Measurements from ENCODE around the gene MPPED1. TPM values are rescaled to one million over a fixed set of nuclear protein-coding genes. Genes with fewer than 3 reads are reported as not detected.

Gene MPPED1
- total and polyA plus RNA-seq, 2 of the 13 experiments (the other 11 are each of a cell fraction or from before 2014, with no cell fraction given): 0.77 TPM; not detected in 1

DNA sequence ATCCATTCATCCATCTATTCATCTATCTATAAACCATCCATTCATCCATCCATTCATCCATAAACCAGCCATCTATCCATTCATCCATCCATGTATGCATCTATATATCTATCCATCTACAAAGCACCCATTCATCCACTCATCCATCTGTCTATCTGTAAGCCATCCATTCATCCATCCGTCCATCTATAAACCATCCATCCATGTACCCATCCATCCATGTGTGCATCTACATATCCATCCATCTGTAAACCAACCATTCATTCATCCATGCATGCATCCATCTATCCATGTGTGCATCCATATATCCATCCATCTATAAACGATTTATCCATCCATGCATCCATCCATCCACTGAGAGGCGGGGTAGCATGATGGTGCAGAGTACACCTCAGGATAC lies 58.4 kb downstream of the MPPED1 start:
- WGBS (ENCODE audit: low lambda C conversion rate): 15% methylated on average over 3 of the region's 3 CpGs
- CTCF ChIA-PET (ENCODE audit: low intra/inter-chr PET ratio, low total read pairs): no interaction called here
- Histone ChIP-seq H3K4me3 (replicated peaks in 1 of 3; ENCODE audit: insufficient read depth in 1 of 3, low read depth in 2 of 3, low read length in 3 of 3) (no peak overlapping the region), H3K4me1 (ENCODE audit: insufficient read depth, low read length) (peaks cover 23% of the 10 kb centered on the region), H4K20me1 (ENCODE audit: insufficient read depth, low read length) (no peaks in the 10 kb centered on the region), H3K9me3 (ENCODE audit: low read length) (no peaks in the 10 kb centered on the region), H2AFZ (ENCODE audit: low read length) (no peak overlapping the region), H3K9ac (ENCODE audit: insufficient read depth, low read depth, low read length) (no peak overlapping the region), H3K27me3 (ENCODE audit: control insufficient read depth in 1 of 2, insufficient read depth in 2 of 2, low read length in 2 of 2) (peaks cover 1 to 21% of the 10 kb centered on the region in 2 experiments; a peak in 2 of 5 replicates), H3K36me3 (replicated peaks in 1 of 2; ENCODE audit: control insufficient read depth in 1 of 2, insufficient read depth in 2 of 2, low read length in 2 of 2) (no peaks in the 10 kb centered on the region), H3K4me2 (ENCODE audit: low read depth, low read length) (no peak overlapping the region), H3K27ac (ENCODE audit: extremely low read length, insufficient read depth, low read length) (no peak overlapping the region), H3K79me2 (ENCODE audit: insufficient read depth, low read length) (no peaks in the 10 kb centered on the region)
- POLR2A ChIA-PET: no interaction called here
- FAIRE-seq (no peak), DNase-seq (ENCODE audit: low spot score) (no peak), ATAC-seq (no peak)
- no TSS peak for BruUV-seq (replicated peaks)
- intact Hi-C loops (cut with micrococcal nuclease; ENCODE audit: unreplicated experiment) (no loop called here), in situ Hi-C loops (cut with HindIII; ENCODE audit: extremely low pct_ligation_motif_present, low pct_unique_long_range_greater_than_20kb) (no loop called here)
- TF ChIP-seq XBP1 (CRISPR knock-in tag; IDR thresholded peaks at IDR 0.05) (no peak), ZUFSP (CRISPR knock-in tag; IDR thresholded peaks at IDR 0.05; ENCODE audit: borderline replicate concordance) (no peak), PAXIP1 (CRISPR knock-in tag; conservative IDR thresholded peaks at IDR 0.05) (no peak), KDM6A (CRISPR knock-in tag; IDR thresholded peaks at IDR 0.05; ENCODE audit: low read depth) (no peak), DR1 (CRISPR knock-in tag; IDR thresholded peaks at IDR 0.05) (no peak), E2F2 (CRISPR knock-in tag; IDR thresholded peaks at IDR 0.05; ENCODE audit: borderline replicate concordance) (no peak), RBM39 (IDR thresholded peaks at IDR 0.05; ENCODE audit: low read depth, low read length, poor library complexity, severe bottlenecking) (no peak), RXRA (CRISPR knock-in tag; IDR thresholded peaks at IDR 0.05) (no peak), MXI1 (IDR thresholded peaks at IDR 0.05; ENCODE audit: borderline replicate concordance, low read depth, low read length) (no peak), ZNF556 (CRISPR knock-in tag; IDR thresholded peaks at IDR 0.05; ENCODE audit: borderline replicate concordance) (no peak), LCORL (IDR thresholded peaks at IDR 0.05) (no peak), LCORL (CRISPR knock-in tag; IDR thresholded peaks at IDR 0.05) (no peak), ZFP82 (CRISPR knock-in tag; IDR thresholded peaks at IDR 0.05; ENCODE audit: borderline replicate concordance) (no peak)
- TF ChIP-seq, protein P1, sequence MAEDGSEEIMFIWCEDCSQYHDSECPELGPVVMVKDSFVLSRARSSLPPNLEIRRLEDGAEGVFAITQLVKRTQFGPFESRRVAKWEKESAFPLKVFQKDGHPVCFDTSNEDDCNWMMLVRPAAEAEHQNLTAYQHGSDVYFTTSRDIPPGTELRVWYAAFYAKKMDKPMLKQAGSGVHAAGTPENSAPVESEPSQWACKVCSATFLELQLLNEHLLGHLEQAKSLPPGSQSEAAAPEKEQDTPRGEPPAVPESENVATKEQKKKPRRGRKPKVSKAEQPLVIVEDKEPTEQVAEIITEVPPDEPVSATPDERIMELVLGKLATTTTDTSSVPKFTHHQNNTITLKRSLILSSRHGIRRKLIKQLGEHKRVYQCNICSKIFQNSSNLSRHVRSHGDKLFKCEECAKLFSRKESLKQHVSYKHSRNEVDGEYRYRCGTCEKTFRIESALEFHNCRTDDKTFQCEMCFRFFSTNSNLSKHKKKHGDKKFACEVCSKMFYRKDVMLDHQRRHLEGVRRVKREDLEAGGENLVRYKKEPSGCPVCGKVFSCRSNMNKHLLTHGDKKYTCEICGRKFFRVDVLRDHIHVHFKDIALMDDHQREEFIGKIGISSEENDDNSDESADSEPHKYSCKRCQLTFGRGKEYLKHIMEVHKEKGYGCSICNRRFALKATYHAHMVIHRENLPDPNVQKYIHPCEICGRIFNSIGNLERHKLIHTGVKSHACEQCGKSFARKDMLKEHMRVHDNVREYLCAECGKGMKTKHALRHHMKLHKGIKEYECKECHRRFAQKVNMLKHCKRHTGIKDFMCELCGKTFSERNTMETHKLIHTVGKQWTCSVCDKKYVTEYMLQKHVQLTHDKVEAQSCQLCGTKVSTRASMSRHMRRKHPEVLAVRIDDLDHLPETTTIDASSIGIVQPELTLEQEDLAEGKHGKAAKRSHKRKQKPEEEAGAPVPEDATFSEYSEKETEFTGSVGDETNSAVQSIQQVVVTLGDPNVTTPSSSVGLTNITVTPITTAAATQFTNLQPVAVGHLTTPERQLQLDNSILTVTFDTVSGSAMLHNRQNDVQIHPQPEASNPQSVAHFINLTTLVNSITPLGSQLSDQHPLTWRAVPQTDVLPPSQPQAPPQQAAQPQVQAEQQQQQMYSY (CRISPR knock-in tag; IDR thresholded peaks at IDR 0.05): no peak
